Loucy (cell line): ENCODE results near the gene RPS23.
A peak's percentile ranks its signal among the peaks of the same experiment; 100 is the strongest.
"Not testable (repeated sequence)": the region's sequence is repeated elsewhere in the genome, so short reads cannot be mapped to it uniquely, and the experiment has no call there.

Source experiments
- H2AFZ ChIP-seq: fragments of 200-600 bp; sonication (generic); 2 replicates; pipeline ENCODE4 v1.6.0; 2016; ENCODE audit warnings: antibody characterized with exemption, mild to moderate bottlenecking, low read length, moderate library complexity
- H3F3A ChIP-seq: fragments of 200-600 bp; 2 replicates; pipeline ENCODE4 v1.6.0; 2016; ENCODE audit warnings: antibody characterized with exemption, low read depth, mild to moderate bottlenecking
- H3K27me3 ChIP-seq: fragments of 200-600 bp; sonication (generic); 2 replicates; pipeline ENCODE4 v1.6.1; 2014; ENCODE audit warnings: low read length, mild to moderate bottlenecking; ENCODE audit not compliant: insufficient read depth, poor library complexity, severe bottlenecking
- H3K36me3 ChIP-seq: fragments of 200-600 bp; sonication (generic); 2 replicates; pipeline ENCODE4 v1.6.1; 2016; ENCODE audit warnings: low read length; ENCODE audit not compliant: insufficient read depth
- H3K4me1 ChIP-seq: fragments of 200-600 bp; sonication (generic); 2 replicates; pipeline ENCODE4 v1.5.1; 2014; ENCODE audit warnings: low read length, mild to moderate bottlenecking; ENCODE audit not compliant: insufficient read depth, poor library complexity, severe bottlenecking
- H3K4me2 ChIP-seq: fragments of 200-600 bp; sonication (generic); 2 replicates; pipeline ENCODE4 v1.6.0; 2014; ENCODE audit warnings: antibody characterized with exemption, low read length, low read depth, mild to moderate bottlenecking; ENCODE audit not compliant: poor library complexity, severe bottlenecking
- H3K4me3 ChIP-seq: fragments of 200-600 bp; sonication (generic); 2 replicates; pipeline ENCODE4 v1.5.1; 2014; ENCODE audit warnings: low read length, mild to moderate bottlenecking, mixed read lengths; ENCODE audit not compliant: poor library complexity, severe bottlenecking
- H3K79me2 ChIP-seq: fragments of 200-600 bp; sonication (generic); 2 replicates; pipeline ENCODE4 v1.6.1; 2014; ENCODE audit warnings: low read length; ENCODE audit not compliant: insufficient read depth
- H3K9ac ChIP-seq: fragments of 200-600 bp; sonication (generic); 2 replicates; pipeline ENCODE4 v1.6.0; 2014; ENCODE audit warnings: mild to moderate bottlenecking, low read depth, low read length, moderate library complexity; ENCODE audit not compliant: poor library complexity, severe bottlenecking
- H3K9me2 ChIP-seq: fragments of 200-600 bp; sonication (generic); replicated peaks from 2 replicates; pipeline ENCODE4 v1.6.1; 2016; ENCODE audit warnings: low read depth, low read length, mixed read lengths
- H3K9me3 ChIP-seq: fragments of 200-600 bp; sonication (generic); 2 replicates; pipeline ENCODE4 v1.6.1; 2014; ENCODE audit warnings: mild to moderate bottlenecking, antibody characterized with exemption, low read length, low read depth; ENCODE audit not compliant: insufficient read depth
- H4K20me1 ChIP-seq: fragments of 200-600 bp; sonication (generic); 2 replicates; pipeline ENCODE4 v1.6.0; 2014; ENCODE audit warnings: antibody characterized with exemption, low read length, mild to moderate bottlenecking; ENCODE audit not compliant: insufficient read depth, poor library complexity, severe bottlenecking
- CTCF ChIP-seq: fragments of 200-600 bp; sonication (generic); conservative IDR thresholded peaks from 2 replicates; pipeline ENCODE4 v1.5.1; 2014; ENCODE audit warnings: mild to moderate bottlenecking, antibody characterized with exemption, low read length
- EZH2phosphoT487 ChIP-seq: fragments of 200-600 bp; IDR thresholded peaks from 2 replicates; pipeline ENCODE4 v1.6.1; 2018; ENCODE audit warnings: antibody characterized with exemption, mild to moderate bottlenecking, moderate library complexity, borderline replicate concordance

Gene RPS23

GRCh38 chr5:82276800-82277612 is 1.1 kb downstream of the RPS23 start:
- Histone ChIP-seq H3K4me1 (peaks cover 49% of the 10 kb centered on the region), H3K9me3 (no peaks in the 10 kb centered on the region), H3F3A (no peaks in the 10 kb centered on the region), H3K4me3 (peak overlapping the region; percentile 93), H3K27me3 (peaks cover 5% of the 10 kb centered on the region), H3K9me2 (no peaks in the 10 kb centered on the region), H3K79me2 (peaks cover 54% of the 10 kb centered on the region), H4K20me1 (peaks cover 33% of the 10 kb centered on the region), H3K9ac (peak overlapping the region; percentile 98), H3K4me2 (peak overlapping the region; percentile 89), H2AFZ (no peak overlapping the region), H3K36me3 (peaks cover 30% of the 10 kb centered on the region)
- TF ChIP-seq CTCF, result no peak
- TF ChIP-seq EZH2phosphoT487, result no peak

- Histone ChIP-seq H4K20me1 (peaks cover 37% of the 10 kb centered on the region), H3K4me2 (peak overlapping the region; percentile 89), H3F3A (no peaks in the 10 kb centered on the region), H3K36me3 (peaks cover 30% of the 10 kb centered on the region), H3K79me2 (peaks cover 54% of the 10 kb centered on the region), H3K9me3 (no peaks in the 10 kb centered on the region), H3K9ac (no peak overlapping the region), H3K9me2 (no peaks in the 10 kb centered on the region), H3K4me1 (peaks cover 39% of the 10 kb centered on the region), H3K27me3 (peaks cover 5% of the 10 kb centered on the region), H3K4me3 (peak overlapping the region; percentile 23), H2AFZ (no peak overlapping the region)
- TF ChIP-seq EZH2phosphoT487, result no peak
- TF ChIP-seq CTCF, result no peak
Observed at GRCh38 chr5:82275216-82275664, 2.9 kb downstream of the RPS23 start.

- Histone ChIP-seq H3K9me3 (no peaks in the 10 kb centered on the region), H3K4me1 (peaks cover 35% of the 10 kb centered on the region), H3F3A (no peaks in the 10 kb centered on the region), H3K36me3 (peaks cover 30% of the 10 kb centered on the region), H3K27me3 (peaks cover 5% of the 10 kb centered on the region), H4K20me1 (peaks cover 37% of the 10 kb centered on the region), H3K9me2 (no peaks in the 10 kb centered on the region), H3K4me3 (no peak overlapping the region), H3K79me2 (peaks cover 53% of the 10 kb centered on the region), H2AFZ (no peak overlapping the region), H3K4me2 (peak overlapping the region; percentile 89), H3K9ac (no peak overlapping the region)
- TF ChIP-seq EZH2phosphoT487 (no peak), CTCF (no peak)
Observed at GRCh38 chr5:82274343-82275211, 3.6 kb downstream of the RPS23 start.

GRCh38 chr5:82273426-82273825 is 4.7 kb downstream of the RPS23 start:
- Histone ChIP-seq H4K20me1 (peaks cover 37% of the 10 kb centered on the region), H3K4me1 (peaks cover 29% of the 10 kb centered on the region), H3K36me3 (peaks cover 30% of the 10 kb centered on the region), H3K79me2 (peaks cover 46% of the 10 kb centered on the region)
- not testable (repeated sequence) for H3K4me2 ChIP-seq, H3F3A ChIP-seq, H3K9me2 ChIP-seq, H2AFZ ChIP-seq, H3K9ac ChIP-seq, H3K4me3 ChIP-seq, H3K9me3 ChIP-seq, H3K27me3 ChIP-seq
